GM04504 (cell line): ENCODE measurements around the gene GLYAT.

Source experiments
- DNase-seq: peaks from one replicate; pipeline ENCODE4 v3.0.0-alpha.2; 2012; ENCODE audit warnings: low read depth

The GLYAT gene, protein sequence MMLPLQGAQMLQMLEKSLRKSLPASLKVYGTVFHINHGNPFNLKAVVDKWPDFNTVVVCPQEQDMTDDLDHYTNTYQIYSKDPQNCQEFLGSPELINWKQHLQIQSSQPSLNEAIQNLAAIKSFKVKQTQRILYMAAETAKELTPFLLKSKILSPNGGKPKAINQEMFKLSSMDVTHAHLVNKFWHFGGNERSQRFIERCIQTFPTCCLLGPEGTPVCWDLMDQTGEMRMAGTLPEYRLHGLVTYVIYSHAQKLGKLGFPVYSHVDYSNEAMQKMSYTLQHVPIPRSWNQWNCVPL

DNA sequence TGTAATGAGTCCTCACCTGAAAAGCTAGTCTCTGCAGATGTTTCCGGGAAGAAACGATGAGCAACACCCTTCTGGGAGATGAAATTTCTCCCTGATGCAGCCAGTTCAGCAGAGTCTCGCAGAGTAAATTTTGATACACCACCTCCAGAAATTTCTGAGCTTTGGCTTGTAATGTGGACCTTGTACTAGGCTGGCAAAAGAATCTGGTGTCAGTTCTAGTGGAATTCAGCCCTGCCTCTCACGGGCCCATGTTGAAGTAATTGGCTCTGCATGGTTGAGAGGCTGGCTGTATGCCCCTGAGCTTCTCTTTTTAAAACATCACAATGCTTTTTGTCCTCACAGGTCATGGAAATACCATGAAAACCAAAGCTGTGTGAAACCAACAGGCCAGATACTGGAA is at the start of gene GLYAT:
GLYAT (minus strand) TSS at position 125 of the 400 bp plus-strand sequence. CDS start 7,447 bp downstream, outside the sequence.
- DNase-seq, result no peak

DNA sequence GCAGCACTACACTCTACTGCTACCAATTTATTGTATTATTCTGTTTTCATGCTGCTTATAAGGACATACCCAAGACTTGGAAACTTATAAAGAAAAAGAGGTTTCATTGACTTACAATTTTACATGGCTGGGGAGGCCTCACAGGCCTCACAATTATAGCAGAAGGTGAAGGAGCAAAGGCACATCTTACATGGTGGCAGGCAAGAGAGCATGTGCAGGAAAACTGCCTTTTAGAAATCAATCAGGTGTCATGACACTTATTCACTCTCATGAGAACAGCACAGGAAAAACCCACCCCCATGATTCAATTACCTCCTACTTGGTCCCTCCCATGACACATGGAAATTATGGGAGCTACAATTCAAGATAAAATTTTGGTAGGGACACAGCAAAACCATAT is 49.6 kb upstream of the GLYAT start:
- DNase-seq, result no peak

DNA sequence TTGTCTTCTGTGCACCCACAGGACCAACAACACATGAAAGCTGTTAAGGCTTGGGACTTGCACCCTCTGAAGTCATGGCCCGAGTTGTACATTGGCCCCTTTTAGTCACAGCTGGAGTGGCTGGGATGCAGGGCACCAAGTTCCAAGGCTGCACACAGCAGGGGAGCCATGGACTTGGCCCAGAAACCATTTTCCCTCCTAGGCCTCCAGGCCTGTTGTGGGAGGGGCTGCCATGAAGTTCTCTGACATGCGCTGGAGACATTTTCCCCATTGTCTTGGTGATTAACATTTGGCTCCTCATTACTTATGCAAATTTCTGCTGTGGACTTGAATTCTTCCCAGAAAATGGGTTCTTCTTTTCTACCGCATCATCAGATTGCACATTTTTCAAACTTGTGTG is 48.8 kb upstream of the GLYAT start:
- DNase-seq, result no peak

DNA sequence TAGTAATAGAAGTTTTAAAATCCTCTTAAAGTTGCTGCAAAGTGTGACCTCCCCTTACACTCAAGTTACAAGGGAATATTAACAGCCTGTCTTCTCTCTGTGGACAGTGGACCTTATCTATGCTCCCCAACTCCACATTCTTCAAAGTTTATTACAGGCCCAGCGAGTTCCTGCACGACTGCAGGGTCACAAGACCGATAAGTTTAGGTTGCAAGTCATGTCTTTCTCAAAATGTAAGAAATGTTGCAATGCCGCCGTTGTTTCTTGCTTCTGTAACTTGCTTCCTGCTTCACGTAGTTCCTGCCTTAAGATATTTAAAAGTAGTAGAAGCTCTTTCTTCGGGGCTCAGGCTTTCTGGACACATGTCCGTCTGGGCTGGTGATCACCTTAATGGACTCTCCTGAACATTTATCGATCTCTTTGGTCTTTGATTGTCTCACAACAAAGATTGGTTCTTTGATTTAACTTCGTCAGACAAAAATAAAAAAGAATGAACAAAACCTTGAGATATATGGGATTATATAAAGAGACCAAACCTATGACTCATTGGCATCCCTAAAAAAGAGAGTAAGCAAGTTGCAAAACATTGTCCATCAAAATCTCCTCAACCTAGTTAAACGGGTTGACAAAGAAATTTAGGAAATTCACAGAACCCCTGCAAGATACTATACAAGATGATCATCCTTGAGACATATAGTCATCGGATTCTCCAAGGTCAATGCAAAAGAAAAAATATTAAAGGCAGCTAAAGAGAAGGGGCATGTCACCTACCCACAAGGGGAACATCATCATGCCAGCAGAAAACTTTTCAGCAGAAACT is 45.4 kb upstream of the GLYAT start:
- DNase-seq, result no peak

DNA sequence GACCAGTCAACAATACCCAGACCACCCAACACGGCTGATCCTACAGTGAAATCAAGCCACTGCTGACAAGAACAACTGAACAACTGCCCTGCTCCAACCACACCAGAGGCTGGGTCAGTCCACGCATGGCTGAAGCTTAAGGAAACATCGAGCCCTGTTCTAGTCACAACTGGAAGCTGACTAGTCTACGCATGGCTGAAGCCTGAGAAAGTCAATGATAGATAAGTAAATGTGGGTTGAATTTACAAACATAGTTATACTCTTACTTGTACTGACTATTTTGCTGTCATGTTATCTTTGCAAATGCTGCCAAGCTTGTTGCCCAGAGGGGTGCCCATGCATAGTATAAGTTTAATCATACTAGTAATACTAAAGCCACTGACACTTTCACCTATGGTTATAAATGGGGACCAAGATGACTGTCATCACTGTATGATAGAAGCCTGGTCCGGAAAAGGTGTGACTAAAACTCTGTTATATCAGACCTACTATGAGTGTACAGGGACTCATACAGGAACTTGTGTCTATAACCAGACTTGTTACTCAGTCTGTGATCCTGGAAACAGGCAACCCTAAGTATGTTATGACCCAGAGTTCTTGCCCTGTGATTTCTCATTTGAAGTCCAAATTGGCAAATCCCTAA is 43.4 kb upstream of the GLYAT start:
- no peak for DNase-seq

DNA sequence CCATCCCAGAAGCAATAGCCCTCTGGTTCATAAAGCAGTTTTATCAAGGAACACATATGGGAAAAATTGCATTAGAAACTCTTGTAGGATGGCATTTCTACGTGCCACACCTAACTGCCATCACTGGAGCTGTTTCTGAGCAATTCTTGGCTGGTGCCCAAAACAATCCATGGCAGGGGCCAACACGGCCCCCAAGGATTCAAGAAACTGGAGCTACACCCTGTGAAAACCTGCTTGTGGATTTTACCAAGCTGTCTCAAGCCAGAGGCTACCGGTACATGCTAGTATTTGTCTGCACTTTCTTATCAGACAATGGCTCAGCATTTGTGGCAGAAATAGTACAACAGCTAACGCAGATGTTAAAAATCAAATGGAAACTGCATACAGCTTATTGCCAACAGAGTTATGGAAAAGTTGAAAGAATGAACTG is 42.4 kb upstream of the GLYAT start:
- no peak for DNase-seq

DNA sequence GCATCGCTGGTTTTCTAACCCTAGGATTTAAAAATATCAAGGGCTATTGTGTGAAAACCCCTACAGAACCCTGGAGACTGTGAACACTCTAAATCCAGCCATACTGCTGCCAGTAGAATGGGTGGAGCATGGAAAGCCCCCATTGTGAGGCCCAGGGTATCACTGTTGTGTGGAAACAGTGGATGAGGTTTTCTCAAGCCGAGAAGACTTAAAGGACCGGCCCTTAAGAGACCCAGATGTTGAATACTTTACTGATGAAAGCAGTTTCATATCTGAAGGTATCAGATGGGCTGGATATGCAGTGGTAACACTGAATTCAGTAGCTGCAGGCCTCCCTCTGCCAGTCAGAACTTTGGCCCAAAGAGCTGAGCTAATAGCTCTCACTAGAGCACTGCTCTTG is 41.6 kb upstream of the GLYAT start:
- DNase-seq, result no peak

DNA sequence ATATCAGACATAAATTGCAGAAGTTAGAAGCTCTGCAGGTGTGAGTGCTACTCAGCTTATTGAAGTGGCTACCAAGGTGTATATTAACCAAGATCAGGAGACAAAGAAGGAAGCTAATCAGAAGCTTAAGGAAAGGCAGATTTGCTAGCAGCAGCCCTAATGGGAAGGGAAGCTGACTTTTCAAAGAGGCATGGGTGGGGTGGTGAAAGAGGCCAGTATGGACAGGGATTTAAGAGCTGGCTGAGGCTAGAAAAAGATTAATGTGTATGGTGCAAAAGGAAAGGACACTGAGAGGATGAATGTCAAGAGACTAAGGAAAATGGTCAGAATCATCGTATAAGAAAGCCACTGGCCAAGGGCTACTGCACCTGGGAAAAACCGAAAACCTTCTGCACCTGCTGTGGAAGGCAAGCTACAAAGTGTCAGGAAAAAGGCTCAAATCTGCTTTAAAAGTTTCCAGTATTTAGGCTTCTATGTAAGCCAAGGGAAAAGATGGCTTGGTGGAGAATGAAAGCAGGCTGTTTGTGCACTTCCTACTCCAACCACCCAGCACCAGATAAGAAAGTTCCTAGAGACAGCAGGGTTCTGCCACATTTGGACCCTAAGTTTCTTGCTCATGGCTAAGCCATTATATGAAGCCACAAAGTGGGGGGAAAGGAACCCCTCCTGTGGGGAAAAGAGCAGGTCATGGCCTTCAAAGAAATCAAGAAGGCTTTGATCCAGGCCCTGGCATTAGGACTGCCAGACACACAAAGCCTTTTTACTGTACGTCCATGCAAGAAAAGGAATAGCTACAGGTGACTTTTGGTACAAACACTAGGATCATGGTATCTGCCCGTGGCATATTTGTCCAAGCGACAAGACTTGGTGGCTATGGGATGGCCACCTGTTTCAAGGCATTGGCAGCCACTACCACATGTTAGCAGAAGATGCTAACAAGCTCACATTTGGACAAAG is 40.9 kb upstream of the GLYAT start:
- no peak for DNase-seq

DNA sequence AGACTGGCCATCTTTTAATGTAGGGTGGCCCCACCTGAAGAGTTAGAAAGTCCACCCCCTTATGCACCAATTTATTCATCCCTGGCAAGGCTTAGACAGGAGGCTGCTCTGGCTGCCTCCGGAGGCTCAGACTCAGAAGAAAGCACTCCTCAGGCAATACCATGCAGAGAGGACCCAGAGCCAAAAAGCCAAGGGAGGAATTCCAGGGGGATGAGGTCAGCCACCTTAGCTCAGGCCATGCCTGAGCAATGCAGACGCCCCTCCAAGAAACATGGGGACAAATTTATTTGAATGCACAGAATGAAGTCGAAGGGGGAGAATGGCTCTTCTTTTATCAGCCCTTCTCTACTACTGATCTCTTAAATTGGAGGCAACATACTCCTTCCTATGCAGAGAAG is 39.7 kb upstream of the GLYAT start:
- no peak for DNase-seq

DNA sequence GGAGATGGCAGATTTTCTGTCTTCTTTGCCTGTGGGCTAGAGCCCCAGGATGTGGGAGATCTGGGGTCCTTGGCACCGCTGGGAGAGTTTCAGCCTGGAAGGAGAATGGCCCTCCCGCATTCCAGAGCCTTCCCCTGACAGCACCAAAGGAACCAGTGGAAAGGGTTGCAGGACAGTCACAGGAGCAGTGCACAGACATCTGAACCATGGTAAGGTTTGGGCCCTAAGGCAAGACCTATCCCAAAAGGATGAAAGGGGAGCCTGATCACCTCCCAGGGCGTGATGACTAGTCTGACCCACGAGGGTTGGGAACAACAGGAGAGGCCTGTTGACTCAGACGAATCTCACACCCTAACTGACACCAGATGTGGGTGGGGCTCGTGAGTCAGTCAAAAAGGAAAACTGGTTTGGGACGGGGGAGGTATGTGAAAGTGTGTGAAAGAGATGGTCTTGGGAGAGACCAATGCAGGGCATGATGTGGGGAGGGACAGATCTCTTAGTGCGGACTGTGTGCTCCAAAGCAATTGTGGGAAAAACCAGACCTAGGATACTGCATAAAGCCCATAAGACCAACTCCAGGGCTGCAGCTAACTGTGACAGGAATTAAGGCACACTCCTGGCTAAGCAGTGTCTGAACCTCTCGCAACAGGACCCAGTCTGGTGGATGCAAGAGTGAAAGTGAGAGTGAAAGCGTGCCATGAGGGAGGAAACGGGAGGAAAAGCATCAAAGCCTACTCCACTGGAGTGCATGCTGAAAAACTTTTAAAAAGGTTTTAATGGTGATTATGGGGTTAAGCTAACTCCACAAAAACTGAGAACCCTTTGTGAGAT is 39.1 kb upstream of the GLYAT start:
- peak; percentile 25 for DNase-seq

DNA sequence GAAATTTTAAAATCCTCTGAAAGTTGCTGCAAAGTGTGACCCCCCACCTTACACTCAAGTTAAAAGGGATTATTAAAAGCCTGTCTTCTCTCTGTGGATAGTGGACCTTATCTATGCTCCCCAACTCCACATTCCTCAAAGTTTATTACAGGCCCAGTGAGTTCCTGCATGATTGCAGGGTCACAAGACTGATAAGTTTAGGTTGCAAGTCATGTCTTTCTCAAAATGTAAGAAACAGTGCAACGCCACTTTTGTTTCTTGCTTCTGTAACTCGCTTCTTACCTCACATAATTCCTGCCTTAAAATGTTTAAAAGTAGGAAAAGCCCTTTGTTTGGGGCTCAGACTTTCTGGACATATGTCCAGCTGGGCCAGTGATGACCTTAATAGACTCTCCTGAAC is 38.4 kb upstream of the GLYAT start:
- DNase-seq, result no peak

DNA sequence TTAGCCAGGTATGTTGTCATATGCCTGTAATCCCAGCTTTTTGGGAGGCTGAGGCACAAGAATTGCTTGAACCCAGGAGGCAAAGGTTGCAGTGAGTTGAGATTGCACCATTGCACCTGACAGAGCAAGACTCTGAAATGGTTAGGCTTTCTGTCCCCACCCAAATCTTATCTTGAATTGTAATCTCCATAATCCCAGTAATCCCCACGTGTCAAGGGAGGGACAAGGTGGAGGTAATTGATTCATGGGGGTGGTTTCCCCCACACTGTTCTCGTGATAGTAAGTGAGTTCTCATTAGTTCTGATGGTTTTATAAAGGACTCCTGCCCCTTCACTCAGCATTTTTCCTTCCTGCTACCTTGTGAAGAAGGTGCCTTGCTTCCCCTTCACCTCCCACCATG is 37.6 kb upstream of the GLYAT start:
- DNase-seq, result no peak

DNA sequence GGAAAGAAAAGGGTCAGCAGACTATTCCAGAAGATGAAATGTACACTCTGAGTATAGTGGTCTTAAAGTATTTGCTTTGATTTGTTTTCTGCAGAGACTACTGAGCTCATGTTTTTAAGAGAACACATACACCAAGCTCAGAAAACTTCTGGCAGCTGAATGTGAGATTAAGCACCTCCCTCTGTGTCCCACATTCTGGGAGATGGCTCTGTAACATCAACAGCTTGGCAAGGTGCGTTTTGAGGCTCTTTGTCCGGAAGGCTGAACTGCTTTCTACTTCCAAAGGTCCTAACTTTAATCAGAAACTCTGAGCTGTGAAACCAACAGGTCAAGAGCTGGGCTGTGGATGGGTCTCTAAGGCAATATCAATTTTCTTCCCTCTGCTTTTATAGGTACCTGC is 36.4 kb upstream of the GLYAT start:
- no peak for DNase-seq

DNA sequence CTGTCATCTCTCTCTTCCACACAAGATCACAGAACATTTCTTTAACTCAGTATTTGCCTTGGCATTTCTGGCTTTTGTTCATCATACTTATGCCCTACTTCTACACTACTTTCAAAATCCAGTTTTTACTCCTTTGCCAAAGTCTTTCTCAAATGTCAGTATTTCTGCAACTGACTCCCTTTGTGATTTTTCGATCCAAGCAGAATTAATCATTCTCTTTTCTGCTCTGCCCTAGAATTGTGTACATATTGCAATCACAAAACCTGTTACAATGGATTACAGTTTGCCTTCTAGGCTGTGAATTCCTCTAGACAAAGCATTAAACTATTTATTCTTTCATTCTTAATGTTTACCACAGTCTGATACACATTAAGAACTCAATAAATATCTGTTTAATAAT is 33.3 kb upstream of the GLYAT start:
- DNase-seq, result no peak

DNA sequence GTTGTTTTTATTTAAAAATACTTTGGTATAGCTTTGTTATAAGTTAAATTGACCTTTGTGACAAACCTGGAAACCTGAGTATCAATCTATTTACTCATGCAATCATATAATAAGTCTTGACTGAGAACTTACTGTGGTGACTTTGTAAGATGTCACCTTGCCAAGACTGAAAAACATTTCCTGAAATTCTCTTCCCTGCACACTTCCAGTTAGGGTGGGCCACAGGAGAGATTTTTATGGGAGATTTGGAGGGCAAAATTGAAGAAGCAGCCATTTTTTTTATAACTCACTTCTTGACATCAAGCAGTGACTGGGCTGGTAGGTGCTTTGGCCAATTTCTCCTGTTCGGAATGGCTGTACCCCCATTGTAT is 31.4 kb upstream of the GLYAT start:
- no peak for DNase-seq

DNA sequence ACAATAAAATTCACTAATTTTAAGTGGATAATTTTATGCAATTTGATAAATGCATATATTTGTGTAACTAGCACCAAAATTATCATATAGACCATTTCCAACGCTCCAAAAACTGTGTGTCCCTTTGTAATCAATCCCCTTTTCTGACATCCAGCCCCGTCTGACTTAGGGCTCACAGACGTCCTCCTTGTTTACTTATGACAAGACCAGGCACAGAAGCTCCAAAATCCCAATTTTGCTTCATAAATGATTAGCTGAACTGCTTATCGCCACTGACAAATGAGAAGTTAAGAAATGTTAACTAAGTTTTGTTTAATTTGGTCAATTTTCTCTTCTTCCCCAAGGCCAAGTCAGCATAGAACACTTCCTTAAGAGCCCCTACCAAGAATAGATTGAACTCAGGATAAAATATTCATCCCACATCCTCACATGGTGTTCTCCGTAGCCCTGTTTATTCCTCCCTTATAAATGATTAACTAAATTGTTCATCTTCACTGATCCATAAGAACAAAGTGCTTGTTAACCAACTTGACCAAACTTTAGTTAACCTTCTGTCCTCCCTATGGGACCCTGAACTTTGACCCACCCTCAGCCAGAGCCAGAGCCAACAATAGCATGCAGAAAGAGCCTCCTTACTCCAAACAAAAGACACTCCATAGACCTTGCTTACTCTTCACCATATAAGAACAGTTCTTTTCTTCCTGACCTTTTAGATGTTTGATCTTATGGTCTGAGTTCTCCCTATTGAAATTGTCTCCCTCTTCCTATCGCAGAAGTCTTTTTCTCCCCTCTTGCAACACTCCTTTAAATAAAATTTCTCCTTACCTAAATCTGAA is 30.8 kb upstream of the GLYAT start:
- no peak for DNase-seq

DNA sequence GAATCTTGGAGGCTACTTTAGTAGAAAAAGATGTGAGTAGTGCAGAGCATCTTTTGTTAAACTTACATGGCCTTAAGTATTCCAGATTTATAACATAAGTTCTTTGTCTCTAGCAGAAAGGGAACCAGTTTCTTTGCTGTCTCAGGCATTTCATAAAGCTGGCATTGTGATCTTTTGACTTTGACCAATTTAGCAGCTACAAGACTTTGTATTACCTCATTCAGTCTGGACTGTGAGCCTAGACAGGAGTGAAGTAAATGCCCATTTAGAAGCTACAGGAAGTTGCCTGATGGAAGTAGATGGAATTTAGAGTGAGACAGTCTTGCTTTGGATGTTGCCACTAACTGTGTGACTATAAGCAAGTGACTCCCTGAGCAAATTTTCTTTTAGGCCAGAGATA is 25.7 kb upstream of the GLYAT start:
- DNase-seq, result no peak

DNA sequence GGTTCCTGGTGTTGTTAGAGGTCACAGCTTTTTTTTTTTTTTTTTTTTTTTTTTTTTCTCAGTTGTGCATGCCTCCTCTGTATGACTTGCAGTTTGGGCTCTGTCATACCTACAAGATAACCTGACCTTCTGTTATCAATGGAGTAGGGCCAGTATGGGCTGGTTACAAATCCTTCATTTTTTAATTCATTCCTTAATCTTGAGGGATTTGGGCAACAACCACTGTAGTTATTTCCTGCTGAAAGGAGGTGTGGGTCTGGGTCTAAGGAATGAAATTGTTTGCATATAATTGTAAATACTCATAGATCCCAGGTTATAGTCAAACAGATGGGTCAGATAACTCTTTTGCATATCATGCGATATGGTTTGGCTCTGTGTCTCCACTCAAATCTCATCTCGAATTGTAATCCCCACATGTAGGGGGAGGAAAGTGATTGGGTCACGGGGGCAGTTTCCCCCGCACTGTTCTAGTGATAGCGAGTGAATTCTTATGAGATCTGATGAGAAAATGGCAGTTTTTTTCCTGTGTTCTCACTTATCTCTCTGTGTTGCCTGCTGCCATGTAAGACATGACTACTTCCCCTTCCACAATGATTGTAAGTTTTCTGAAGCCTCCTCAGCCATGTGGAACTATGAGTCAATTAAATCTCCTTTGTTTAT is 14.1 kb upstream of the GLYAT start:
- DNase-seq, result no peak

DNA sequence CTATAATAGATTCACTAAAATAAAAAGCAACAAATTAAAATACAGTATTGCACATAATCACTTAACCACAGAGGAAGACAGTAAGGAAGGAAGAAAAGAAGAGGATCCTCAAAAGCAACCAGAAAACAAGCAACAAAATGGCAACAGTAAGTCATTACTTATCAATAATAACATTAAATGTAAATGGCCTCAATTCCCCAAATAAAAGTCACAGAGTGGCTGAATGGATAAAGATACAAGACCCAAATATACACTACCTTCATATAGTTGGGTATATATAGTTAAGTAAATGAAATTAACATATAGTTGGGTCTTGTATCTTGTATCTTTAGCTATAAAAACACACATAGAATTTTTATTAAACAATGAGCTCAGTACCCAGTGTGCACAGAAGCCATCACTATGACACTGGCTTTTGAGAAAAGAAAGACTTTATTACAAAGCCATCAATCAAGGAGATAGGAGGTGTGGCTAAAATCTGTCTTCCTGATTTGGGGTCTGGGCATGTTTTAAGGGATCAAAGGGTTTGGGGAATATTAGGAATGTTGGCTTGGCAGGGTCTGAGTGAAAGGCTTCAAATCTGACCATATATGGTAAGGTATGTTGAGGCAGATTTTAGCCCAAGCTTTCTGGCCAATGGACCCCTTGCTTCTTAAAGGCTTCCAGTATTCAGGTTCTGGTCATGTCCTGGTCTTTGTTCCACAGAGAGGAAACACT is 13.4 kb upstream of the GLYAT start:
- DNase-seq, result no peak
